ENCODE results near the gene CALN1. TPM values are rescaled to one million over a fixed set of nuclear protein-coding genes. Genes with fewer than 3 reads are reported as not detected.

CALN1 gene
- total RNA-seq, 1 donor from 2014 or later = not detected

DNA sequence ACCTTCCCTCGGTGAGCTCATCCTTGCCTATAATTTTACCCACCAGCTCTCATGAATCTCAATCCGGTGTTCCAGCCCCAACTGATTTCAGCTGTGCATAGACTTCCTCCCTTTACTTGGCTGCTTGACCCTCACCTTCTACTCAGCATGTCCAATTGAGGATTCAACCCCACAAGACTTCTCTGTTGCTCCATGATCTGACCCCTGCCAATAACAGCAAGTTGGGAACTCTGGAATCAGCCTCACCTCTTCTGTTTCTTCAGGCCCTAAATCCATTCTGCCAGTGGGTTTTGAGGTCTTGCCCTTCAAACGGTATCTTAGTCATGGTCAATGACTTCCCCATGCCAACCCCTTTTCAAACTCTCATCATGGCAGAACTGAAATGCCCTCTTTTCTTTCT is 390.4 kb downstream of the CALN1 start:
- H3K4me3 ChIP-seq (ENCODE audit: low read depth, low read length) = no peak overlapping the region
- no peak for DNase-seq (ENCODE audit: low read depth)
- TF ChIP-seq, protein P1, sequence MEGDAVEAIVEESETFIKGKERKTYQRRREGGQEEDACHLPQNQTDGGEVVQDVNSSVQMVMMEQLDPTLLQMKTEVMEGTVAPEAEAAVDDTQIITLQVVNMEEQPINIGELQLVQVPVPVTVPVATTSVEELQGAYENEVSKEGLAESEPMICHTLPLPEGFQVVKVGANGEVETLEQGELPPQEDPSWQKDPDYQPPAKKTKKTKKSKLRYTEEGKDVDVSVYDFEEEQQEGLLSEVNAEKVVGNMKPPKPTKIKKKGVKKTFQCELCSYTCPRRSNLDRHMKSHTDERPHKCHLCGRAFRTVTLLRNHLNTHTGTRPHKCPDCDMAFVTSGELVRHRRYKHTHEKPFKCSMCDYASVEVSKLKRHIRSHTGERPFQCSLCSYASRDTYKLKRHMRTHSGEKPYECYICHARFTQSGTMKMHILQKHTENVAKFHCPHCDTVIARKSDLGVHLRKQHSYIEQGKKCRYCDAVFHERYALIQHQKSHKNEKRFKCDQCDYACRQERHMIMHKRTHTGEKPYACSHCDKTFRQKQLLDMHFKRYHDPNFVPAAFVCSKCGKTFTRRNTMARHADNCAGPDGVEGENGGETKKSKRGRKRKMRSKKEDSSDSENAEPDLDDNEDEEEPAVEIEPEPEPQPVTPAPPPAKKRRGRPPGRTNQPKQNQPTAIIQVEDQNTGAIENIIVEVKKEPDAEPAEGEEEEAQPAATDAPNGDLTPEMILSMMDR (conservative IDR thresholded peaks at IDR 0.05; ENCODE audit: low read depth, low read length) = no peak

DNA sequence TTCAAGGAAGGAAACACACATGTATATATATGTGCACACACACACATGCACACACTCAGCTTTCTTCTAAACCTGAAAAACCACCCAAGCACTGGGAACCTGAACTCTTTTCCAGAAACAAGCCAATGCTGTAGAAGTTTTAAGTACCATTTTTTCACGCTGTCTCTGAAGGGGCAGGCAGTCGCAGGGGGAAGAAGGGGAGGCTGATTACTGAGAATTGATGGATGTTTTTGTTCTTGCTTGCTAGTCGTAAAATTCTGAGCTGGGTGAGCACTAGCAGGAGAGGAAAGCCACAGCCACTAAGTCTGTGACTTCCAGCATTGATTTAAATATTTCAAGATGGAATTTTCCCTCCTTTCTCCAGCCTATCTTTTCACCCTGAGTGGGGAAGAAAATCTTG is 391.8 kb downstream of the CALN1 start:
- TF ChIP-seq, protein P1 (conservative IDR thresholded peaks at IDR 0.05; ENCODE audit: low read depth, low read length) = no peak
- DNase-seq (ENCODE audit: low read depth) = no peak
- H3K4me3 ChIP-seq (ENCODE audit: low read depth, low read length) = no peak overlapping the region

DNA sequence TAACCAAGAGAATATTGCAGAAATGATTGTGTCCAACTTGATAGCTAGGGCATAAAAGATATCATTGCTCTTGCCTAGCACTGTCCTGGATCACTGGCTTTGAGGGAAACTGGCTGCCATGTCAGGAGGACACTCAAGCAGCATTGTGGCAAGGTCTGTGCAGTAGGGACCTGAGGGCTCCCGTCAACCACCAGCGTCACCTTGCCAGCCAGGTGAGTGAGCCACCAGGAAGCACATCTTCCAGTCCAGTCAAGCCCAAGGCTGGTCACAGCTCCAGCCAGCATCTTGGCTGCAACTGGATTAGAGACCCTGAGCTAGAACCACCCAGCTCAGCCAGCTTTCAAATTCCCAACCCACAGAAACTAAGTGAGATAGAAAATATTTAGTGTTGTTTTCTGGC is 392.7 kb downstream of the CALN1 start:
- DNase-seq (ENCODE audit: low read depth) = no peak
- TF ChIP-seq, protein P1 (conservative IDR thresholded peaks at IDR 0.05; ENCODE audit: low read depth, low read length) = no peak
- H3K4me3 ChIP-seq (ENCODE audit: low read depth, low read length) = no peak overlapping the region

DNA sequence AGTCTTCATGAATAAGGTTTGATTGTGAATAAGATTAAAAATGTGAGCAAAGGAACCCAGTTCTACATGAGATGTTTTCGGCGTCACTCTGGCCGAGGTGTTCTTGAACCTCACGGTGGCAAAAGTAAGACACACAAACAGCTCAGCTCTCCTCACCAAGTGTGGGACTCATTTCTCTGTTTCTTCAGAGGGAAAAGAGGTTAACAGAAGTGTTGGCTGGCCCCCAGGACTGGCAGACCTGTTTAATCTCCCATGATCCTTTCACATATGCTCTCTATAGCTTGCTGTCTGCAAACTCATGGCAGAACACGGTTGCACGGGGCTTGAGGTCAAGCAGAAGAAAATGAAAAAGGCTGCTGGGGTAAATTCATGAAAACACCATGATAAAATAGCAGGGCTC is 394.4 kb downstream of the CALN1 start:
- DNase-seq (ENCODE audit: low read depth) = no peak
- TF ChIP-seq, protein P1 (conservative IDR thresholded peaks at IDR 0.05; ENCODE audit: low read depth, low read length) = no peak
- no peak overlapping the region for H3K4me3 ChIP-seq (ENCODE audit: low read depth, low read length)

DNA sequence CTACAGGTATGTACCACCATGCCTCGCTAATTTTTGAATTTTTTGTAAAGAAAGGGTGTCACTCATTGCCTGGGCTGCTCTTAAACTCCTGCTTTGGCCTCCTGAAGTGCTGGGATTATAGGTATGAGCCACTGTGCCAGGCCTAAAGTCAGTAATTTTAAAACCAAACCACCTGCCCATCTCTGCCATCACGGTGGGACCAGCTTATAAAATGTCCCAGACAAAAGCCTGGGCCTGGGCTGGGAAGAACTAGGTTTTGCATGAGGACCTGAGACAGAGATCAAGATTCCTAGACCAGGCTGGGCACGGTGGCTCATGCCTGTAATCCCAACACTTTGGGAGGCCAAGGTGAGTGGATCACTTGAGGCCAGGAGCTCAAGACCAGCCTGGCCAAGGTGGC is 395.6 kb downstream of the CALN1 start:
- no peak for DNase-seq (ENCODE audit: low read depth)
- TF ChIP-seq, protein P1 (conservative IDR thresholded peaks at IDR 0.05; ENCODE audit: low read depth, low read length) = no peak
- H3K4me3 ChIP-seq (ENCODE audit: low read depth, low read length) = no peak overlapping the region

DNA sequence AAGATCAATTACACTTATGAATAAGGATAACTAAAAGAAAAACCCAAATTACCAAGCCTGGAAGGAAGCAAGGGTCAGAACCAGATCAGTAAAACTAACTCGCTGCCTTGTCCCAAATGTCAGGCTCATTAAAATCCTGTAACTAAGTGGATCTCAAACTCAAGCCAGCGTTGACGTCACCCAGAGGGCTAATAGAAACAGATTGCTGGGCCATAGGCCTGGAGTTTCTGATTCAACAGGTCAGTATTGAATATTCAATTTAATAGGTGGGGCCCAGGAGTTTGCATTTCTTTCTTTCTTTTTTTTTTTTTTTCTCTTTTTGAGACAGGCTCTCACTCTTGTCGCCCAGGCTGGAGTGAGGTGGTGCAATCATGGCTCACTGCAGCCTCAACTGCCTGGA is 397.0 kb downstream of the CALN1 start:
- no peak for DNase-seq (ENCODE audit: low read depth)
- TF ChIP-seq, protein P1 (conservative IDR thresholded peaks at IDR 0.05; ENCODE audit: low read depth, low read length) = no peak
- no peak overlapping the region for H3K4me3 ChIP-seq (ENCODE audit: low read depth, low read length)

DNA sequence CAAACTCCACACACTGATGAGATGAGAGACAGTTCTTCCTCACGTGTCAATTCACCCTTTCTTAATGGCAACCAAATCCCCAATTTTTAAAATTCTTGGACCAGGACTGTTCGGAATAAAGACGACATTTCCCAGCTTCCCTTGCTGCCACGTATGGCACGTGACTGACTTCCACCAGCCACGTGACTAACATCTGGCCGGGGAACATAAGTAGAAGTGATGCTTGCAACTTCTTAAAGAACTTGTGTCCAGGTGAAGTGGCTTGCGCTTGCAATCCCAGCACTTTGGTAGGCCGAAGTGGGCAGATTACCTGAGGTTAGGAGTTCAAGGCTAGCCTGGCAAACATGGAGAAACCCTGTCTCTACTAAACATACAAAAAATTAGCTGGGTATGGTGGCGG is 405.1 kb downstream of the CALN1 start:
- H3K4me3 ChIP-seq (ENCODE audit: low read depth, low read length) = no peak overlapping the region
- DNase-seq (ENCODE audit: low read depth) = no peak
- TF ChIP-seq, protein P1 (conservative IDR thresholded peaks at IDR 0.05; ENCODE audit: low read depth, low read length) = no peak

Measured in epithelial cell of proximal tubule (primary cell).